Common myeloid progenitor, CD34-positive (primary cell): Measurements from ENCODE around the gene C4orf17.

Experiments used
- CTCF ChIA-PET: fragments of 350-600 bp; sonication (Branson Sonifier 250); formaldehyde crosslinking; loops from one replicate; lab custom pipeline; 2021; ENCODE audit warnings: antibody characterized with exemption; lab: Charles Lee
- POLR2A ChIA-PET: fragments of 350-600 bp; sonication (Branson Sonifier 250); formaldehyde crosslinking; loops from one replicate; lab custom pipeline; 2021; ENCODE audit warnings: antibody characterized with exemption; lab: Charles Lee
- DNase-seq, 3 donors: peaks; one replicate each; pipeline versions ENCODE4 v3.0.0 to v3.0.0-alpha.2; 2013
- H3K27ac ChIP-seq, 2 experiments: 1 replicate in 1 of 2; 2 replicates in 1 of 2; pipeline ENCODE4 v1.7.0; 2013; ENCODE audit warnings: inconsistent platforms in 2 of 2, low read length in 2 of 2, mild to moderate bottlenecking in 2 of 2, low read depth in 1 of 2, moderate library complexity in 1 of 2; ENCODE audit not compliant: severe bottlenecking in 2 of 2, insufficient read depth in 1 of 2, poor library complexity in 1 of 2
- H3K27me3 ChIP-seq, 5 experiments: replicated peaks in 2 of 5; 1 replicate in 3 of 5; 2 replicates in 2 of 5; pipeline versions ENCODE4 v1.6.1 to v1.7.0; 2013; ENCODE audit warnings: low read length in 4 of 5, mild to moderate bottlenecking in 2 of 5, moderate library complexity in 2 of 5, inconsistent platforms in 1 of 5; ENCODE audit not compliant: insufficient read depth in 5 of 5, control insufficient read depth in 4 of 5
- H3K36me3 ChIP-seq, 4 experiments: 1 replicate in 2 of 4; 2 replicates in 2 of 4; pipeline versions ENCODE4 v1.6.1 to v1.7.0; 2013; ENCODE audit warnings: low read length in 3 of 4, control low read depth in 1 of 4, mild to moderate bottlenecking in 1 of 4; ENCODE audit not compliant: control insufficient read depth in 4 of 4, insufficient read depth in 4 of 4
- H3K4me1 ChIP-seq, 4 experiments: 1 replicate in 3 of 4; 2 replicates in 1 of 4; pipeline versions ENCODE4 v1.6.1 to v1.7.1; 2013; ENCODE audit warnings: low read length in 3 of 4, mild to moderate bottlenecking in 3 of 4, control low read depth in 1 of 4, inconsistent platforms in 1 of 4, moderate library complexity in 1 of 4; ENCODE audit not compliant: control insufficient read depth in 4 of 4, insufficient read depth in 4 of 4; ENCODE audit errors: control extremely low read depth in 1 of 4
- H3K4me3 ChIP-seq, 7 experiments: 1 replicate in 4 of 7; 2 replicates in 3 of 7; pipeline versions ENCODE4 v1.5.1 to v1.7.0; 2013; ENCODE audit warnings: mild to moderate bottlenecking in 7 of 7, low read length in 6 of 7, moderate library complexity in 6 of 7, inconsistent platforms in 2 of 7, low read depth in 2 of 7, control low read depth in 1 of 7; ENCODE audit not compliant: insufficient read depth in 4 of 7, control insufficient read depth in 1 of 7; ENCODE audit errors: extremely low read depth in 1 of 7
- H3K9me3 ChIP-seq, 5 experiments: 1 replicate in 4 of 5; 2 replicates in 1 of 5; pipeline versions ENCODE4 v1.6.1 to v1.7.1; 2013; ENCODE audit warnings: low read length in 4 of 5, mild to moderate bottlenecking in 2 of 5, inconsistent platforms in 1 of 5, low read depth in 1 of 5, moderate library complexity in 1 of 5; ENCODE audit not compliant: control insufficient read depth in 4 of 5, insufficient read depth in 2 of 5; ENCODE audit errors: control extremely low read depth in 1 of 5
- WGBS: methylation state at CpG from one replicate; pipeline ENCODE4 v1.1.5; 2013; ENCODE audit not compliant: insufficient coverage; 5-methylcytosine and 5-hydroxymethylcytosine counted together

The C4orf17 gene

GRCh38 chr4:99585516-99585915, 74.7 kb downstream of the C4orf17 start:
- Histone ChIP-seq H3K27me3 (peaks cover 0 to 17% (median 0%) of the 10 kb centered on the region in 5 experiments), H3K4me1 (no peaks in the 10 kb centered on the region), H3K36me3 (no peaks in the 10 kb centered on the region), H3K27ac (no peak overlapping the region), H3K4me3 (no peak overlapping the region), H3K9me3 (peaks cover 0 to 1% (median 0%) of the 10 kb centered on the region in 5 experiments)
- WGBS, result no CpG with 5 or more reads among the region's 1 CpG
- ChIA-PET POLR2A (no interaction called here), CTCF (interaction anchor here (1.0 kb wide), 1 partner anchor 327 kb away, joined by 3 read pairs; no protein-coding TSS in a partner anchor)
- no peak for DNase-seq

GRCh38 chr4:99586322-99586721, 75.5 kb downstream of the C4orf17 start:
- no peak for DNase-seq
- H3K36me3 ChIP-seq, result no peaks in the 10 kb centered on the region
- H3K4me3 ChIP-seq, result no peak overlapping the region
- ChIA-PET CTCF (no interaction called here), POLR2A (no interaction called here)
- H3K27ac ChIP-seq, result no peak overlapping the region
- peaks cover 0 to 1% (median 0%) of the 10 kb centered on the region in 5 experiments for H3K9me3 ChIP-seq
- H3K4me1 ChIP-seq, result no peaks in the 10 kb centered on the region
- peaks cover 0 to 17% (median 0%) of the 10 kb centered on the region in 5 experiments for H3K27me3 ChIP-seq
- no CpG with 5 or more reads among the region's 2 CpGs for WGBS

- no CpG with 5 or more reads among the region's 1 CpG for WGBS
- POLR2A ChIA-PET, result no interaction called here
- Histone ChIP-seq H3K4me1 (no peaks in the 10 kb centered on the region), H3K36me3 (no peaks in the 10 kb centered on the region), H3K4me3 (no peak overlapping the region), H3K27me3 (peaks cover 0 to 17% (median 0%) of the 10 kb centered on the region in 5 experiments), H3K27ac (no peak overlapping the region), H3K9me3 (peaks cover 0 to 1% (median 0%) of the 10 kb centered on the region in 5 experiments)
- no peak for DNase-seq
- CTCF ChIA-PET, result no interaction called here
Measured at GRCh38 chr4:99586797-99587196, 76.0 kb downstream of the C4orf17 start.

- H3K4me3 ChIP-seq, result no peak overlapping the region
- H3K27ac ChIP-seq, result no peak overlapping the region
- H3K36me3 ChIP-seq, result no peaks in the 10 kb centered on the region
- H3K9me3 ChIP-seq, result peaks cover 0 to 1% (median 0%) of the 10 kb centered on the region in 5 experiments
- no peak for DNase-seq
- ChIA-PET CTCF (no interaction called here), POLR2A (no interaction called here)
- H3K27me3 ChIP-seq, result peaks cover 0 to 16% (median 0%) of the 10 kb centered on the region in 5 experiments
- no peaks in the 10 kb centered on the region for H3K4me1 ChIP-seq
Measured at GRCh38 chr4:99587309-99587708, 76.5 kb downstream of the C4orf17 start.

GRCh38 chr4:99587803-99588202, 77.0 kb downstream of the C4orf17 start:
- CTCF ChIA-PET, result no interaction called here
- no CpG with 5 or more reads among the region's 1 CpG for WGBS
- Histone ChIP-seq H3K9me3 (peaks cover 0 to 1% (median 0%) of the 10 kb centered on the region in 5 experiments), H3K27me3 (peaks cover 0 to 12% (median 0%) of the 10 kb centered on the region in 5 experiments), H3K27ac (no peak overlapping the region), H3K4me3 (no peak overlapping the region), H3K36me3 (no peaks in the 10 kb centered on the region), H3K4me1 (no peaks in the 10 kb centered on the region)
- POLR2A ChIA-PET, result no interaction called here
- no peak for DNase-seq

GRCh38 chr4:99591757-99592156, 80.9 kb downstream of the C4orf17 start:
- no peak for DNase-seq
- Histone ChIP-seq H3K4me3 (no peak overlapping the region), H3K36me3 (no peaks in the 10 kb centered on the region), H3K4me1 (no peaks in the 10 kb centered on the region), H3K27me3 (peaks cover 0 to 3% (median 0%) of the 10 kb centered on the region in 5 experiments), H3K9me3 (no peaks in the 10 kb centered on the region), H3K27ac (no peak overlapping the region)
- CTCF ChIA-PET, result no interaction called here
- POLR2A ChIA-PET, result no interaction called here
- WGBS, result no CpG with 5 or more reads among the region's 3 CpGs
